ENCODE data around the gene DTNA.

DNA sequence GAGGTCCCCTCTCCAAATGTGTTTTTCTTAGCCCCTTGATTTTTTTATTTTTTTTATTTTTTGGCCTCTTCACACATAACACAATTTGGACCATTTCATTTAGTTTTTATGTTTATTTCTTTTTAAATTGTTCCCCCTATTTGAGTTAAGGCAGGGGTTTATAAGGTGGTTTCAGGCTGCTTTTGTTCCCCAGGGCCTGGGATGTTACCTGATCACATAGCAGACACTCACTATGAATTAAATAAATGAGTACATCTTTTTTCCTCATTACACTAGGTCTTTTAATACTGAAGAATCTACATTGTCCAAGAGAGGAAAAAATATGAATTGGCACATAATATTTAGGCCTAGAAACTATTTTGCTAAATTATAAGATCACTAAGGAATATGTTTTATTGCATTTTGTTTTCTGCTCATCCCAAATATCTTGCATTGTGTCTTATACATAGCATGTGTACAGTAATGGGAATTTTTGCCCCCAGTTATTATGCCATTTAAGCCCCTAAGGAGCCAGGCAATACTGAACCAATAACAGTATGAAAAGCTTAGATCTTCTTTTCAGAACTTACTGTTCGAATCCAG, 218.7 kb downstream of the DTNA start:
- TF ChIP-seq, protein P1, sequence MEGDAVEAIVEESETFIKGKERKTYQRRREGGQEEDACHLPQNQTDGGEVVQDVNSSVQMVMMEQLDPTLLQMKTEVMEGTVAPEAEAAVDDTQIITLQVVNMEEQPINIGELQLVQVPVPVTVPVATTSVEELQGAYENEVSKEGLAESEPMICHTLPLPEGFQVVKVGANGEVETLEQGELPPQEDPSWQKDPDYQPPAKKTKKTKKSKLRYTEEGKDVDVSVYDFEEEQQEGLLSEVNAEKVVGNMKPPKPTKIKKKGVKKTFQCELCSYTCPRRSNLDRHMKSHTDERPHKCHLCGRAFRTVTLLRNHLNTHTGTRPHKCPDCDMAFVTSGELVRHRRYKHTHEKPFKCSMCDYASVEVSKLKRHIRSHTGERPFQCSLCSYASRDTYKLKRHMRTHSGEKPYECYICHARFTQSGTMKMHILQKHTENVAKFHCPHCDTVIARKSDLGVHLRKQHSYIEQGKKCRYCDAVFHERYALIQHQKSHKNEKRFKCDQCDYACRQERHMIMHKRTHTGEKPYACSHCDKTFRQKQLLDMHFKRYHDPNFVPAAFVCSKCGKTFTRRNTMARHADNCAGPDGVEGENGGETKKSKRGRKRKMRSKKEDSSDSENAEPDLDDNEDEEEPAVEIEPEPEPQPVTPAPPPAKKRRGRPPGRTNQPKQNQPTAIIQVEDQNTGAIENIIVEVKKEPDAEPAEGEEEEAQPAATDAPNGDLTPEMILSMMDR (IDR thresholded peaks at IDR 0.05; ENCODE audit: borderline replicate concordance, extremely low read depth, low read length, poor library complexity, severe bottlenecking): no peak
- no peak for TF ChIP-seq EZH2 (IDR thresholded peaks at IDR 0.05; ENCODE audit: borderline replicate concordance, low read depth, low read length, severe bottlenecking)

Measured in DND-41 (cell line).